ENCODE results near the gene HNRNPM.

DNA sequence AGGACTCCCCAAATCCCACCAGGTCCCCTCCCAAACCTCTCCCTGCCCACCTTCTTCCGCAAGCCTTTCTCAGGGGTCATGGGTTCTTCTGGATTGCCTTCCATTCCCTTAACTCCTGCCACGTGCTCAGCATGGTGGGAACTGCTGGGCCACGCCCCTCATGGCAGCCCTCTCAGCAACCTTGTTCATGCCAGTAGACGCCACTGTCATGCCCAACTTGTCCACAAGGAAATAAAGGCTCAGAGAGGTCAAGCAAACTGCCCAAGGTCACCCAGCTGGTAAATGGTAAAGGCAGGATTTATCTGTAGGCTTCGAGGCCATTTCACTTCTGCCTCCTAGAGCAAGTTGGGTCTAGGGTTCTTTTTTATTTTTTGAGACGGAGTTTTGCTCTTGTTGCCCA, 46.8 kb downstream of the HNRNPM start:
- TF ChIP-seq CTCF (IDR thresholded peaks at IDR 0.05) (no peak), EZH2 (IDR thresholded peaks at IDR 0.05; ENCODE audit: borderline replicate concordance, insufficient read depth, low read depth, low read length, poor library complexity, severe bottlenecking) (no peak)

Data from B cell (primary cell).